Lung (tissue), 12 donors: Measurements from ENCODE around the gene MCM5. TPM values are rescaled to one million over a fixed set of nuclear protein-coding genes. Genes with fewer than 3 reads are reported as not detected.

Experiments
- ATAC-seq: fragments of 200-7000 bp; cut with Tn5 transposase; one replicate; pipeline ENCODE4 v1.9.1; 2020; ENCODE audit warnings: moderate number of reproducible peaks; ENCODE audit not compliant: insufficient read depth, low FRiP score
- DNase-seq, 3 donors: peaks; one replicate each; pipeline ENCODE4 v3.0.0-alpha.2; 2013 to 2017
- H3K27ac ChIP-seq, 2 donors: one replicate each; pipeline ENCODE4 v1.5.1; 2013; ENCODE audit warnings: mild to moderate bottlenecking in 2 of 2, moderate library complexity in 2 of 2, control low read depth in 1 of 2, inconsistent platforms in 1 of 2, low read depth in 1 of 2, low read length in 1 of 2
- H3K27me3 ChIP-seq, 3 donors: one replicate each; pipeline ENCODE4 v1.5.1; 2013; ENCODE audit warnings: low read length in 2 of 3; ENCODE audit not compliant: control insufficient read depth in 3 of 3, insufficient read depth in 3 of 3
- H3K36me3 ChIP-seq, 4 donors: one replicate each; pipeline ENCODE4 v1.5.1; 2013; ENCODE audit warnings: low read length in 4 of 4, mild to moderate bottlenecking in 1 of 4, moderate library complexity in 1 of 4; ENCODE audit not compliant: control insufficient read depth in 4 of 4, insufficient read depth in 4 of 4
- H3K4me1 ChIP-seq, 5 donors: one replicate each; pipeline ENCODE4 v1.5.1; 2013; ENCODE audit warnings: low read length in 5 of 5, mild to moderate bottlenecking in 2 of 5, moderate library complexity in 1 of 5; ENCODE audit not compliant: control insufficient read depth in 5 of 5, insufficient read depth in 5 of 5
- H3K4me3 ChIP-seq: one replicate; pipeline ENCODE4 v1.5.1; 2013; ENCODE audit warnings: mild to moderate bottlenecking, control low read depth, moderate library complexity
- H3K9ac ChIP-seq, 2 donors: one replicate each; pipeline ENCODE4 v1.5.1; 2013; ENCODE audit warnings: low read length in 2 of 2, control low read depth in 1 of 2; ENCODE audit not compliant: insufficient read depth in 1 of 2
- H3K9me3 ChIP-seq, 4 donors: one replicate each; pipeline ENCODE4 v1.5.1; 2013; ENCODE audit warnings: low read length in 3 of 4, mild to moderate bottlenecking in 1 of 4, moderate library complexity in 1 of 4; ENCODE audit not compliant: control insufficient read depth in 4 of 4, insufficient read depth in 3 of 4
- WGBS, 2 donors: extraction: QIAGEN DNeasy Blood & Tissue Kit; methylation state at CpG; one replicate each; pipeline ENCODE4 v1.1.7; 2013; 5-methylcytosine and 5-hydroxymethylcytosine counted together
- polyA plus RNA-seq, 2 donors: library from polyadenylated mRNA; stranded (reverse); fragments of 200-250 nt; gene quantifications; one replicate each; pipeline ENCODE4 v1.2.1, GENCODE V29; 2013
- total RNA-seq, 2 donors: library from RNA; depleted of rRNA in 1 of 2; stranded (reverse); fragments of >200 nt in 1 of 2; gene quantifications; one replicate each; pipeline ENCODE4 v1.2.1, GENCODE V29; 2014 to 2021
- TF ChIP-seq, protein P1 (sequence below): IDR thresholded peaks from 2 replicates; pipeline ENCODE4 v1.5.1; 2012; ENCODE audit warnings: mild to moderate bottlenecking; ENCODE audit errors: control extremely low read depth, extremely low read depth
- donor health status: control.
- donor health status: control.
- donor health status: Bipolar disorder and iron deficiency.
- donor health status: healthy.
- donor health status: DM: yes; HTN: yes; CAD: no.

Gene MCM5
- total and polyA plus RNA-seq, 4 donors, result 17.6 to 43.1 (median 25.9) TPM

DNA sequence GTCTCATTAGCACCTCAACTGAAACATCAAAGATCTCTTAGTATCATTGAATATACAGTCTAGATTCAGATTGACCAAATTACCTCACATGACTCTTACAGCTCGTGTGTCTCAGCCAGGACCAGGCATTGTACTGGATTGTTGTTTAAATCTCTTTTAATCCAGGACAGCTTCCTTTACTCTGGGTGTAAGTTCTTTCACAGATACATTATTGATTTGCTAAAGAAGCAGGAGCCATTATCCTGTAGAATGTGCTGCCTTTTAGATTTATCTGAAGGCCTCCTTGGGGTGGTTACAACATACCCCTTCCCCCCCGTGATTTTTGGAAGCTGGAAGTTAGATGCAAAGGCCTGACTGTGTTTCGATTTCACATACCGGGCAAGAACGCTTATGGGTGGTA, 4.2 kb downstream of the MCM5 start:
- DNase-seq (no peak), ATAC-seq (no peak)
- Histone ChIP-seq H3K36me3 (peaks cover 12 to 40% (median 26%) of the 10 kb centered on the region in 4 donors), H3K4me1 (peaks cover 3 to 20% (median 4%) of the 10 kb centered on the region in 5 donors), H3K9me3 (no peaks in the 10 kb centered on the region), H3K27me3 (no peaks in the 10 kb centered on the region), H3K9ac (no peak overlapping the region), H3K4me3 (no peak overlapping the region), H3K27ac (no peak overlapping the region)
- 73 to 89% methylated on average over 5 of the region's 5 CpGs for WGBS, 2 donors
- TF ChIP-seq, protein P1, sequence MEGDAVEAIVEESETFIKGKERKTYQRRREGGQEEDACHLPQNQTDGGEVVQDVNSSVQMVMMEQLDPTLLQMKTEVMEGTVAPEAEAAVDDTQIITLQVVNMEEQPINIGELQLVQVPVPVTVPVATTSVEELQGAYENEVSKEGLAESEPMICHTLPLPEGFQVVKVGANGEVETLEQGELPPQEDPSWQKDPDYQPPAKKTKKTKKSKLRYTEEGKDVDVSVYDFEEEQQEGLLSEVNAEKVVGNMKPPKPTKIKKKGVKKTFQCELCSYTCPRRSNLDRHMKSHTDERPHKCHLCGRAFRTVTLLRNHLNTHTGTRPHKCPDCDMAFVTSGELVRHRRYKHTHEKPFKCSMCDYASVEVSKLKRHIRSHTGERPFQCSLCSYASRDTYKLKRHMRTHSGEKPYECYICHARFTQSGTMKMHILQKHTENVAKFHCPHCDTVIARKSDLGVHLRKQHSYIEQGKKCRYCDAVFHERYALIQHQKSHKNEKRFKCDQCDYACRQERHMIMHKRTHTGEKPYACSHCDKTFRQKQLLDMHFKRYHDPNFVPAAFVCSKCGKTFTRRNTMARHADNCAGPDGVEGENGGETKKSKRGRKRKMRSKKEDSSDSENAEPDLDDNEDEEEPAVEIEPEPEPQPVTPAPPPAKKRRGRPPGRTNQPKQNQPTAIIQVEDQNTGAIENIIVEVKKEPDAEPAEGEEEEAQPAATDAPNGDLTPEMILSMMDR, result no peak

DNA sequence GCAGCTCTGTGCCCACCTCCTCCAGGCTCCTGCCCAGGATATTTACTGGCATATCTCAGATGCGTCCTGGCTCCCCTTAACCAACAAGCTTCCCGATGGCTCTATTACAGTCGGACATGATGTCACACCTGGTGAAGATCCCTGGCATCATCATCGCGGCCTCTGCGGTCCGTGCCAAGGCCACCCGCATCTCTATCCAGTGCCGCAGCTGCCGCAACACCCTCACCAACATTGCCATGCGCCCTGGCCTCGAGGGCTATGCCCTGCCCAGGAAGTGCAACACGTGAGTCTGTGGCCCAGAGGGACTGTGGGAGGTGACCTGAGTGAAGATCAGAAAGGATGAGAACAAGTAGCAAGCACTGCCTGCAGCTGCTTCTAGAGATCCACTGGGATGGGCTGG, 6.5 kb downstream of the MCM5 start:
- Histone ChIP-seq H3K27ac (no peak overlapping the region), H3K36me3 (peaks cover 12 to 55% (median 45%) of the 10 kb centered on the region in 4 donors), H3K9me3 (no peaks in the 10 kb centered on the region), H3K4me1 (peaks cover 0 to 12% (median 4%) of the 10 kb centered on the region in 5 donors), H3K9ac (no peak overlapping the region), H3K4me3 (no peak overlapping the region), H3K27me3 (no peaks in the 10 kb centered on the region)
- ATAC-seq, result no peak
- no peak for DNase-seq
- TF ChIP-seq, protein P1, result no peak
- WGBS, 2 donors, result 82 to 92% methylated on average over 13 of the region's 13 CpGs

GRCh38 chr22:35407362-35407761, 7.4 kb downstream of the MCM5 start:
- no peak overlapping the region for H3K27ac ChIP-seq
- H3K9ac ChIP-seq, result no peak overlapping the region
- H3K9me3 ChIP-seq, result no peaks in the 10 kb centered on the region
- TF ChIP-seq, protein P1, result no peak
- ATAC-seq (no peak), DNase-seq (no peak)
- 64 to 81% methylated on average over 7 of the region's 7 CpGs for WGBS, 2 donors
- no peaks in the 10 kb centered on the region for H3K27me3 ChIP-seq
- H3K4me3 ChIP-seq, result no peak overlapping the region
- H3K4me1 ChIP-seq, result peaks cover 0 to 4% (median 0%) of the 10 kb centered on the region in 5 donors
- peaks cover 16 to 58% (median 53%) of the 10 kb centered on the region in 4 donors for H3K36me3 ChIP-seq
